Thymus (tissue), 11 donors: ENCODE results near the gene MEGF11. TPM values are rescaled to one million over a fixed set of nuclear protein-coding genes. Genes with fewer than 3 reads are reported as not detected.

Source experiments
- DNase-seq, 9 donors: peaks; one replicate each; pipeline ENCODE4 v3.0.0-alpha.2; 2013; ENCODE audit warnings: low spot score in 9 of 9, low read depth in 6 of 9, missing footprints in 1 of 9
- H3K27ac ChIP-seq, 2 donors: one replicate each; pipeline ENCODE4 v1.5.1; 2013; ENCODE audit warnings: control low read depth in 1 of 2, low read depth in 1 of 2, low read length in 1 of 2, mild to moderate bottlenecking in 1 of 2, moderate library complexity in 1 of 2
- H3K27me3 ChIP-seq, 2 donors: one replicate each; pipeline ENCODE4 v1.5.1; 2013; ENCODE audit warnings: low read length in 1 of 2; ENCODE audit not compliant: control insufficient read depth in 2 of 2, insufficient read depth in 1 of 2
- H3K36me3 ChIP-seq, 2 donors: one replicate each; pipeline ENCODE4 v1.5.1; 2013; ENCODE audit warnings: low read length in 1 of 2, mild to moderate bottlenecking in 1 of 2, moderate library complexity in 1 of 2; ENCODE audit not compliant: control insufficient read depth in 2 of 2, insufficient read depth in 2 of 2
- H3K4me1 ChIP-seq, 2 donors: one replicate each; pipeline ENCODE4 v1.5.1; 2013; ENCODE audit warnings: low read length in 2 of 2; ENCODE audit not compliant: control insufficient read depth in 2 of 2, insufficient read depth in 2 of 2
- H3K4me3 ChIP-seq, 2 donors: one replicate each; pipeline ENCODE4 v1.5.1; 2013; ENCODE audit warnings: low read length in 2 of 2, control low read depth in 1 of 2, mild to moderate bottlenecking in 1 of 2
- H3K9me3 ChIP-seq, 2 donors: one replicate each; pipeline ENCODE4 v1.5.1; 2013; ENCODE audit warnings: low read length in 1 of 2, mild to moderate bottlenecking in 1 of 2; ENCODE audit not compliant: control insufficient read depth in 2 of 2, insufficient read depth in 1 of 2
- WGBS: extraction: QIAGEN DNeasy Blood & Tissue Kit; methylation state at CpG from one replicate; pipeline ENCODE4 v1.1.7; 2013; 5-methylcytosine and 5-hydroxymethylcytosine counted together
- polyA plus RNA-seq: library from polyadenylated mRNA; stranded (reverse); fragments of 200-250 nt; gene quantifications from one replicate; pipeline ENCODE4 v1.2.3, GENCODE V29; 2013
- total RNA-seq: library from RNA; stranded (reverse); fragments of 120-200 nt; gene quantifications from one replicate; pipeline ENCODE4 v1.2.4, GENCODE V29; 2013
- donor health status: healthy.

The MEGF11 gene
- total and polyA plus RNA-seq, 2 donors = 0.28 to 0.66 TPM

DNA sequence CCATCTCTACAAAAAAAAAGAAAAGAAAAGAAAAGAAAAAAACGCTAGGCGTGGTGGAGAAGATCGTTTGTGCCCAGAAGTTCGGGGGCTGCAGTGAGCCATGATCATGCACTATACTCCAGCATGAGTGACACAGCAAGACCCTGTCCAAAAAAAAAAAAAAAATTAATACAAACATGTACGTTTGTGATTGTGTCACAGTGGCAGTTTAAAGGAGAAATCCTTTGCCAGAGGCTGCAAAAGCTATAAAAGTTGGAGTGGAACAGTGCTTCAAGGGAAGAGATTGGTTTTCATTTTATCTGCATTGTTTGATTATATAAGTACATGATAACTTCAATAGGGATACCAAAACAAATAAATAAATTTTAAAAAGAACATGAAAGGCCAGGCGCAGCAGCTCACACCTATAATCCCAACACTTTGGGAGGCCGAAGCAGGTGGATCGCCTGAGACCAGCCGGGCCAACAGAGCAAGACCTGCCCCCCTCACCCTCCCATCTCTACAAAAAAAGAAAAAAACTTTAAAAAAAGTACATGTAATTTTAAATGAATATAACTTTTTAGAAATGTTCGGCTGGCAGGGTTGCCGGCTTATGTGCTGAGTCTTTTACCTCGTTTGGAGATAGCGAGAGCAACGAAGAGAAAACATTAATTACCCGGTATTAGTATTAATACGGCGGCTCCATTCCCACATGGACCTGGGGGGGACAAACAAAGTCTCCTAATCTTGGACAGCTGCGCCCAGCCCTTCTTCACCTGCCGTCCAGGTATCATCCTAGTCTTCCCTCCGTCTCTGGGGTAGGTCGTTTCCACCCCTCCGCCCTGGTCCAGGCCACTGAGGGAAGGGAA lies 39.2 kb upstream of the MEGF11 start:
- peak in 1 of 9 donors; percentile 24 for DNase-seq
- WGBS = 15% methylated on average over 22 of the region's 22 CpGs
- Histone ChIP-seq H3K36me3 (peaks cover 2 to 3% of the 10 kb centered on the region in 2 donors), H3K4me3 (peak overlapping the region; percentile 69 to 70), H3K4me1 (peaks cover 16 to 30% of the 10 kb centered on the region in 2 donors), H3K27ac (peak overlapping the region; percentile 83 to 85), H3K9me3 (no peaks in the 10 kb centered on the region), H3K27me3 (no peaks in the 10 kb centered on the region)

DNA sequence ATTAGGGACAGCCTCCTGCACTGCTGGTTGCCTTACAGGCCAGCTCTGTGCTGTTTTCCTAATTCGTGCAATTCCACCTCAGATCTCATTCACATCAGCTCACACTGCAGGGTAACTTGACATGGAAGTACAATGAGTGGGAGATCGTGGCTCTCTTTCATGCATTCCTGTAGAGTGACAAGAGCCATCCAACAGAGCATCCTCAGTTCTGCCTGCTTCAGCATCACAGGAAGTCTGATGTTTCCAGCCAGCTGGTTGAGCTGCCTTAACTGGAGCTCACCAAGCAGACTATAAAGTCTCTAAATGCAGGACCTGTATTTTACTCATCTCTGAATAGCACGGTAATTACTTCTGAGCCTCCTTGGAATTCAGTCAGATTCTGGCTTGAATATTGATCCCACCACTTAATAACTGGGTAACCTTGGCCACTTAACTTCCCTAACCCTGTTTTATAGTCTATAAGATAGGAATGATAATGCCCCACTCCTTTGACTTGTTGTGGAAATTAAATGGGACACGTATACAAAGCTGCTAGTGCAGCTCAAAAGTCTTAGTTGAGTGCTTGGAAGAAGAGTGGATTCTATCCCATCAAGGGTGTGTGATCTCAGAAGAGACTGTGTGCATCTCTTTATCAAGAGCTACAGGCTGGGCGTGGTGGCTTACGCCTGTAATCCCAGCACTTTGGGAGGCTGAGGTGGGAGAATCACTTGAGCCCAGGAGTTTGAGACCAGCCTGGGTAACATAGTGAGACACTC lies 38.4 kb upstream of the MEGF11 start:
- Histone ChIP-seq H3K4me3 (peak overlapping the region in 1 of 2 donors; percentile 70), H3K27me3 (no peaks in the 10 kb centered on the region), H3K27ac (no peak overlapping the region), H3K4me1 (peaks cover 16 to 30% of the 10 kb centered on the region in 2 donors), H3K36me3 (no peaks in the 10 kb centered on the region), H3K9me3 (no peaks in the 10 kb centered on the region)
- DNase-seq = peak in 1 of 9 donors; percentile 29
- 92% methylated on average over 6 of the region's 6 CpGs for WGBS

DNA sequence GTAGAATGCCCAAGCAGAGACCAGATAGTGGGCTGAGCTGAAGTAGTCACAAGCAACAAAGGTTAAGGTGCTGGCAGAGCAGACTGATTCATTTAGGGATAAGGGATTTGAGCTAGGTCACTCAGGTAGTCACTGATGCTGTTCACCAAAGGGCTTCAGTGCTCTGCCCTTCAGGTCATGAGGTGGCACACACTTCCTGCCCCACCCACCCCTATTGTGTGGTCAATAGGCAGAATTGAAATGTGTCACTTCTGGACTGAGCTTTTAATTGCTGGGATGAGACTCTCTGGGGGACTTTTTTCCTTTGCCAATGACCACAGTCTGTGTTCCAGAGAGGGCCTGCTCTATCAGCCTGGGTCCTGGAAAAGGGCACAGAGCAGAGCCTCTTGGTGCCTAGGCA lies 37.0 kb upstream of the MEGF11 start:
- no peaks in the 10 kb centered on the region for H3K9me3 ChIP-seq
- H3K4me1 ChIP-seq = peaks cover 16 to 30% of the 10 kb centered on the region in 2 donors
- DNase-seq = no peak

GRCh38 chr15:66290007-66290406 lies 36.5 kb upstream of the MEGF11 start:
- no peaks in the 10 kb centered on the region for H3K27me3 ChIP-seq
- no peaks in the 10 kb centered on the region for H3K36me3 ChIP-seq
- DNase-seq = no peak
- H3K9me3 ChIP-seq = no peaks in the 10 kb centered on the region
- H3K27ac ChIP-seq = no peak overlapping the region
- no peak overlapping the region for H3K4me3 ChIP-seq
- 98% methylated on average over 3 of the region's 3 CpGs for WGBS
- peaks cover 14 to 28% of the 10 kb centered on the region in 2 donors for H3K4me1 ChIP-seq

More for the DNA sequence above, 37.0 kb upstream of the MEGF11 start:
- no peak overlapping the region for H3K4me3 ChIP-seq
- no peaks in the 10 kb centered on the region for H3K36me3 ChIP-seq
- H3K27ac ChIP-seq = no peak overlapping the region
- H3K27me3 ChIP-seq = no peaks in the 10 kb centered on the region

GRCh38 chr15:66288551-66289185 lies 35.1 kb upstream of the MEGF11 start:
- peaks cover 7 to 17% of the 10 kb centered on the region in 2 donors for H3K4me1 ChIP-seq
- H3K9me3 ChIP-seq = no peaks in the 10 kb centered on the region
- no peak for DNase-seq
- H3K27me3 ChIP-seq = no peaks in the 10 kb centered on the region
- H3K27ac ChIP-seq = no peak overlapping the region
- no peak overlapping the region for H3K4me3 ChIP-seq
- no peaks in the 10 kb centered on the region for H3K36me3 ChIP-seq
- 95% methylated on average over 6 of the region's 6 CpGs for WGBS

DNA sequence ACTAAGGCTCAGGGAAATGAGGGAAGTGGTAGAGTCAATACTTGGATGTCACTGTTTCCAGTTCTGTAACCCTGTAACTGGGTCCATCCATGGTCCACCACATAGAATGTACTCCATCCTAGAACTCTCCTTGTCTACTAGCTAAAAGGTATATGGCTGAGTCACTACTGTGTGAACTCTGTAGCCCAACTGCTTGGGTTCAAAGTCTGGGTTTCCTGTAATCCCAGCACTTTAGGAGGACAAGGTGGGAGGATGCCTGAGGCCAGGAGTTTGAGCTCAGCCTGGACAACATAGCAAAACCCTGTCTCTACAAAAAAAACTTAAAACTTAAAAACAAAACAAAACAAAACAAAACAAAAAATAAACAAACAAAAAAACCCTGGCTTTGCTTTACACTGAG lies 34.5 kb upstream of the MEGF11 start:
- Histone ChIP-seq H3K9me3 (no peaks in the 10 kb centered on the region), H3K27me3 (no peaks in the 10 kb centered on the region), H3K4me1 (peaks cover 7 to 16% of the 10 kb centered on the region in 2 donors), H3K27ac (no peak overlapping the region), H3K36me3 (no peaks in the 10 kb centered on the region), H3K4me3 (no peak overlapping the region)
- DNase-seq = no peak

DNA sequence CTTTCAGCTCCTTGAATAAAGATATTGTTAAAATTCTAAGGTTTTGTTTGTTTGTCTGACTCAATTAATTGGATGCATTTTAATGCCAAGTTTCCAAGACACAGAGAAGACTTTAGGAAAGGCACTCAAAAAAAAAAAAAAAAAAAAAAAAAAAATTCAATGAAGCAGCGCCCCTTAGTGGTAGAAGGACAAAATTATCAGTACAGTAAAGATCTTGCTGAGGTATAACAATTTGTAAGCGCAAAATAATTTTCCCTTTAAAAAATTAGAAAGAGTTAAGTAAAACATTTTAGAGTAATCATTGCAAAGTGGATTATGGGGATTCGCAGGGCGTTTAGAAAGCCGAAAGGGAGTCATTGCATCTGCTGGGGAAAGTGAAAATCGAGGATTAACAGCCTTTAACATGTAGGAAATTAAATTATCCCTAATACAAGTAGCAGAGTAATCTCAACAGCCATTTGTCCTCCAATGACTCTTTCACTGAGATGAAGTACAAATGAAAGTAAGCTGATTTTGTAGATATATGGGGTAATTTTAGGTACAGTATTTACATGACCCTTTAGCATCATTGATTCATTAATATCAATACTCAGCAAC lies 34.0 kb upstream of the MEGF11 start:
- H3K4me1 ChIP-seq = peaks cover 7 to 11% of the 10 kb centered on the region in 2 donors
- no peaks in the 10 kb centered on the region for H3K9me3 ChIP-seq
- DNase-seq = peak in 3 of 9 donors; percentile 18 to 57 (median 31)
- H3K36me3 ChIP-seq = no peaks in the 10 kb centered on the region
- no peak overlapping the region for H3K4me3 ChIP-seq
- H3K27me3 ChIP-seq = no peaks in the 10 kb centered on the region
- WGBS = 29% methylated on average over 6 of the region's 6 CpGs
- H3K27ac ChIP-seq = no peak overlapping the region

- H3K4me1 ChIP-seq = no peaks in the 10 kb centered on the region
- H3K9me3 ChIP-seq = no peaks in the 10 kb centered on the region
- no peak for DNase-seq
- H3K27ac ChIP-seq = no peak overlapping the region
- no peak overlapping the region for H3K4me3 ChIP-seq
- WGBS = 57% methylated on average over 6 of the region's 6 CpGs
- H3K27me3 ChIP-seq = no peaks in the 10 kb centered on the region
- H3K36me3 ChIP-seq = no peaks in the 10 kb centered on the region
Observed at GRCh38 chr15:66285533-66286280, 32.2 kb upstream of the MEGF11 start.
